ENCODE measurements around the gene UVRAG.

- TF ChIP-seq POLR2A (IDR thresholded peaks at IDR 0.05), result no peak
- TF ChIP-seq CTCF (IDR thresholded peaks at IDR 0.05), result no peak
Observed at GRCh38 chr11:75919525-75919924, 104.5 kb downstream of the UVRAG start.

Measured in lower leg skin (tissue), 3 donors.